Peyer's patch (tissue), 4 donors: ENCODE measurements around the gene COL6A1.

Experiments
- CTCF ChIP-seq, 6 experiments: fragments of 450-650 bp in 4 of 6; fragments of 200-600 bp in 2 of 6; sonication (generic) in 1 of 6; IDR thresholded peaks; one replicate each; pipeline ENCODE4 v1.5.1; 2017 to 2019; ENCODE audit warnings: antibody characterized with exemption in 6 of 6, mild to moderate bottlenecking in 3 of 6, moderate library complexity in 1 of 6
- POLR2A ChIP-seq, 2 donors: fragments of 450-650 bp; IDR thresholded peaks; one replicate each; pipeline ENCODE4 v1.5.1; 2017; ENCODE audit warnings: antibody characterized with exemption in 2 of 2, mild to moderate bottlenecking in 2 of 2, moderate library complexity in 2 of 2

GRCh38 chr21:45986316-45987051, 4.9 kb downstream of the COL6A1 start:
- TF ChIP-seq CTCF (IDR thresholded peaks at IDR 0.05) = no peak
- TF ChIP-seq POLR2A (IDR thresholded peaks at IDR 0.05) = no peak
